ENCODE measurements around the gene FAM9C.
"Not testable (repeated sequence)": the region's sequence is repeated elsewhere in the genome, so short reads cannot be mapped to it uniquely, and the experiment has no call there.

The FAM9C gene

DNA sequence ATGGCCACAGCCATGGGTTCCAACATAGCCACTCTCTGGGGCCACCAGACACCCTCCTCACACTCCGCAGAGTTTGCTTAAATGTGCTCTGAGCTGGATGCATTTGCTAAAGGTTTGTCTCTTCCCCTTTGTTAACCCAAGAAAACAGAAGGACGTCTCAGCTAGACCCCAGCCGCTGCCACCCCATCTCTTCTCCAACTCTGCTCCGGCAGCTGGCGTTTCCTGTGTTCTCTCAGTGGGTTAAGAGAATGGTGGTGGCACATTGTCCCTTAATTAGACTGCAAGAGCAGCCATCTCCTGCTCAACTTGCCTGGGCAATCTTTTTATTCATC lies 43.7 kb upstream of the FAM9C start:
- TF ChIP-seq, protein P1, sequence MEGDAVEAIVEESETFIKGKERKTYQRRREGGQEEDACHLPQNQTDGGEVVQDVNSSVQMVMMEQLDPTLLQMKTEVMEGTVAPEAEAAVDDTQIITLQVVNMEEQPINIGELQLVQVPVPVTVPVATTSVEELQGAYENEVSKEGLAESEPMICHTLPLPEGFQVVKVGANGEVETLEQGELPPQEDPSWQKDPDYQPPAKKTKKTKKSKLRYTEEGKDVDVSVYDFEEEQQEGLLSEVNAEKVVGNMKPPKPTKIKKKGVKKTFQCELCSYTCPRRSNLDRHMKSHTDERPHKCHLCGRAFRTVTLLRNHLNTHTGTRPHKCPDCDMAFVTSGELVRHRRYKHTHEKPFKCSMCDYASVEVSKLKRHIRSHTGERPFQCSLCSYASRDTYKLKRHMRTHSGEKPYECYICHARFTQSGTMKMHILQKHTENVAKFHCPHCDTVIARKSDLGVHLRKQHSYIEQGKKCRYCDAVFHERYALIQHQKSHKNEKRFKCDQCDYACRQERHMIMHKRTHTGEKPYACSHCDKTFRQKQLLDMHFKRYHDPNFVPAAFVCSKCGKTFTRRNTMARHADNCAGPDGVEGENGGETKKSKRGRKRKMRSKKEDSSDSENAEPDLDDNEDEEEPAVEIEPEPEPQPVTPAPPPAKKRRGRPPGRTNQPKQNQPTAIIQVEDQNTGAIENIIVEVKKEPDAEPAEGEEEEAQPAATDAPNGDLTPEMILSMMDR (IDR thresholded peaks at IDR 0.05; ENCODE audit: insufficient read depth, missing control alignments): no peak
- FAIRE-seq (no peak), DNase-seq (ENCODE audit: insufficient read length, low spot score) (no peak)

GRCh38 chrX:13087322-13088155 lies 43.1 kb upstream of the FAM9C start:
- no peak for FAIRE-seq
- no peak for DNase-seq (ENCODE audit: insufficient read length, low spot score)
- TF ChIP-seq, protein P1 (IDR thresholded peaks at IDR 0.05; ENCODE audit: insufficient read depth, missing control alignments): no peak

DNA sequence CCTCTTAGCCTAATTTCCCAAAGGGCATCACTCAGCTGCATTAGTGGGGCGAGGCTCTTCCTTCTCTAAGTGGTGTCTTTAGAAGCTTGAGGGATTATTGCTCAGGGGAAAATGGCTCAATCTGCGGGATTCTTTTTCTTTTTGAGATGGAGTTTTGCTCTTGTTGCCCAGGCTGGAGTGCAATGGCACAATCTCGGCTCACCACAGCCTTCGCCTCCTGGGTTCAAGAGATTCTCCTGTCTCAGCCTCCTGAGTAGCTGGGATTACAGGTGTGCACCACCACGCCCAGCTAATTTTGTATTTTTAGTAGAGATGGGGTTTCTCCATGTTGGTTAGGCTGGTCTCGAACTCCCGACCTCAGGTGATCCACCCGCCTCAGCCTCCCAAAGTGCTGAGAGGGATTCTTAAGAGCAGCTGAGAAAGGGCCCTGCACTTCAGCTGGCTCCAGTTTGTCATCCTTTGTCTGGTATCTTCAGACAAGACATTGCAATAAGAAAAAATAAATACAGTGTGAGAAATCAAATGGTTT lies 42.4 kb upstream of the FAM9C start:
- FAIRE-seq; DNase-seq (ENCODE audit: insufficient read length, low spot score): not testable (repeated sequence)

DNA sequence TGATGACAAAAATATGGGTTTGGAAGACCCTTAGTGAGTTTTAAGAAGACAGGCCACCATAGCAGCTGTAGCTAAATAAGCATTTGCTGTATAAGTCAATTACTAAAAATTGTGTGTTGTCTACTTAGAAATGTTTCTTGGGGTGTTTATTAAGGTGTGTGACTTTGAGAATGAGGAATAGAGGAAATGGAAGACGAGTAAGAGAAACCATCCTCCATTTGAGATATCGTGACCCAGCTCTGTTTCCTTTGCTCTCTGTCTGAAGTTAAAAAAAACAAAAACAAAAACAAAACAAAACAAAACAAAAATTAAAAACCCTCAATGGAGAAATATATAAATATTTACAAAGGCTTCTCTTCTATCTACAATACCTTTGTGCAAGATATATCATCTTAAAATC lies 41.7 kb upstream of the FAM9C start:
- no peak for DNase-seq (ENCODE audit: insufficient read length, low spot score)
- TF ChIP-seq, protein P1 (IDR thresholded peaks at IDR 0.05; ENCODE audit: insufficient read depth, missing control alignments): no peak
- no peak for FAIRE-seq

- FAIRE-seq (no peak), DNase-seq (ENCODE audit: insufficient read length, low spot score) (no peak)
- TF ChIP-seq, protein P1 (IDR thresholded peaks at IDR 0.05; ENCODE audit: insufficient read depth, missing control alignments): no peak
These were observed 41.1 kb upstream of the FAM9C start for GRCh38 chrX:13085526-13085925.

GRCh38 chrX:13084611-13085010 lies 40.2 kb upstream of the FAM9C start:
- no peak for DNase-seq (ENCODE audit: insufficient read length, low spot score)
- TF ChIP-seq, protein P1 (IDR thresholded peaks at IDR 0.05; ENCODE audit: insufficient read depth, missing control alignments): no peak
- FAIRE-seq: no peak

DNA sequence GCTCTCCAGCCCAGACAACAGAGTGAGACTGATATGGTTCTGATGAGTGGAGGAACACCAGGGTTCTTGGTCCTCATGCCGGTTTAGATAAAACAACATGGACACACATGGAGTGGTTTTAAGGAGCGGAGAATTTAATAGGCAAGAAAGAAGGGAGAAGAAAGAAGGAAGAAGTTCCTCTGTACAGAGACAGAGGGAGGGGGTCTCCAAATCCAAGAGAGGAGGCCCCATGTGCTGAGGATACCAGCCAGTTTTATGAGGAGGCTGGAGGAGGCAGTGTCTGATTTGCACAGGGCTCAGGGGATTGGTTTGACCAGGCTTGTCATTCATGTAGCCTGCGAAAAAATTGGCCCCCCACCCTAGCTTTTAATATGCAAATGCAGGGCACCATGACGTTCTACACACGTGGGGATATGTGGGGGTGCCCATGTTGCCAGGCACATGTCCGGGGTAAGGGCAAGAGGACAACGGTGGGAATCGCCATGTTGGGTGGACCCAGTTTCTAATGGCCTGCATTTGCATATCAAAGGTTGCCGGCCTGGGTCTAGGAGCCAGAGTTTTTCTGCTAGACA lies 39.4 kb upstream of the FAM9C start:
- not testable (repeated sequence) for FAIRE-seq; DNase-seq (ENCODE audit: insufficient read length, low spot score)

Data from D721Med (cell line).